GM19467 (cell line): ENCODE data around the gene EPHA2.
"Not testable (repeated sequence)": the region's sequence is repeated elsewhere in the genome, so short reads cannot be mapped to it uniquely, and the experiment has no call there.

ENCODE experiments used
- ATAC-seq: cut with Tn5 transposase; IDR thresholded peaks from one replicate; pipeline ENCODE4 v1.9.1; 2021; ENCODE audit warnings: mild to moderate bottlenecking, moderate library complexity; ENCODE audit not compliant: unreplicated experiment

Gene EPHA2

DNA sequence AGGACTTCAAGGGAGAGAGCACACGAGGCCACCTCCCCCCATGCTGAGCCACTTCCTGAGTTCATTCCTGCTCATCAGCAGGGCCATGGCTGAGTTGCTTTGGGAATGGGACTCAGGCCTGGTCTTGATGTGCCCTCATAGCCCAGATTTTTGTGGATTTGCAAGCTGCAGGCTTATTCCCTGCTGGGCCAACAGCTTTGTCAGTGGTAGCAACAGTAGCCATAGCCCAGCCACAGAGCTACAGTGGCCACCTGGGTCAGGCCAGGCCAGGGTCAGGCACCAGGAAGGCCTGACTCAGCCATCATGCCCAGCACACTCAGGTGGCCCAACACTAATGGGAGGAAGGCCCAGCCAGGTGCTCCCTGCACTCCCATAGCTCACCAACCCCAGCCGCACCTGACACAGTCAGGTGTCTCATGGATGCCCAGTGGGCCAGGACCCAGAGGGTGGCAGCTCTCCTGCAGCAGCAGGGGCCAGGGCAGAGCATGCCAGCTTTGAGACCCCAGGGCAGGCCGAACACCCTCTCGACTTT lies 33.5 kb downstream of the EPHA2 start:
- ATAC-seq = no peak

DNA sequence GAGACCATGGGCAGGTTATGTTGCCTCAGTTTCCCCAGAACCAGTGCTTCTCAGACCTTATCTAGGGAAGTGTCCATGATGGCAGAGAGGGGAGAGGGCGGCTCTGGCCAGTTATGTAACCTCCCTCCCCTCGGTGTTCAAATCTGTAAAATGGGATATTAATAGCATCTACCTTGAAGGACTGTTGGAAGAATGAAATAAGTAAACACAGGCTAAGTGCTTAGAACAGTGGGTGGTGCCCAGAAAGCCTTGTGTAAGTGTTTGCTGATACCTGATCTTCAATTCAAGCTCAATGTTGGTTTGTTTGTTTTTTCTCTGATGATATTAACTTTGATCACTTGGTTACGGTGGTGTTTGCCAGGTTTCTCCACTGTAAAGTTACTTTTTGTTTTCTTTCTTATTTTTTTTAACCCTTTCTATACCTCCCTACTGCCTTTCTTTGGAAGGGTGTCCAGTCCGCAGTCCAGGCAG lies 34.9 kb downstream of the EPHA2 start:
- ATAC-seq = no peak

DNA sequence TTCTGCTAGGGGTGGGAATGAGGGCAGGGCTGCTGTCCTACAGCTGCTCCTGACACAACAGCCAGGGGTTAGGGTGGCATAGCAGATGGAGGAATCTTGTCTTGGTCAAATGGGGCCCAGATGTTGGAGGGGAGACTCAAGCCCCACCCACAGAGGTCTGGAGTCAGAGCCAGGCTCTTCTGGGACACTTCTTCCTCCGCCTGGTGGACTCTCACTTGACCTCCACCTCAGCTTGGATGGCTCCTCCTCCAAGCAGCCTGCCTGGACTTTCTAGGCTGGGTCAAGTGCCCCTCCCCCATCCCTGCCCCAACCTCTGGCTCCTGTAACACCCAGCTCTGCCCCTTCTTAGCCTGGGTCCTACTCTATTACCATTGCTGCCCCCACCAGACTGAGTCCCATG lies 35.5 kb downstream of the EPHA2 start:
- no peak for ATAC-seq

DNA sequence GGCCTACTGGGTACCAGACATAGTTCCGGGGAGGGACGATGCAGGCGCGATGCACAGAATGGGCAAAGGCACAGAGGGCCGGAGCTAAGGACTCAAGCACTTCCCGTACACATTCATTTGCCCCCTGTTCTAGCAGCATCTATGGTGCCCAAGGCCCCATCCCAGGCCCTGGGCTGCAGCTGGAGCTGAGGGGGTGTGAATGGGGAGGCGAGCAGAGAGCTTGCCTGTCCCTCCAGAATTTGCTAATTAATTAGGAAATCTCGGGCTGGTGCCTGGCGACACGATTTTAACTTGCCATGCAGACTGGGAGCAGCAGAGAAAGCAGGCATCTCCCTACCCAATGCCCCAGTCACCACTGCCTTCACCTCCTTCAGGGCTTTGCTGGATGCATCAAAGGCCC lies 35.9 kb downstream of the EPHA2 start:
- no peak for ATAC-seq

DNA sequence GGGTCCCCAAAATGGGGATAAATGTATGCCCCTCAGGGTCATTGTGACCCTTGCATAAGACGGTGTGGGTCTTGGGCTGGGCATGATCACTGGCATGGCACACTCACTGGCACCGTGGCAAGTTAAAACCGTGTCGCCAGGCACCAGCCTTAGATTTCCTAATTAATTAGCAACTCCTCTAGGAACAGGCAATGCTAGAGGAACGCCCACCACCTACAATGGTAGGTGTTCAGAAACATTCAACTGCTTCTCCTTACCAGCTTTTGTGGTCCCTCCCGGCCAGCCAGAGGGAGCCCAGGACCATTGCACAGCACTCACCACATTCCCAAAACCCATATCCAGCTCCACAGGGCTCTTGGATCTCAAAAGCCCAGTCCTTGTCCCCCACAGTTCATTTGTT lies 36.4 kb downstream of the EPHA2 start:
- ATAC-seq = no peak

DNA sequence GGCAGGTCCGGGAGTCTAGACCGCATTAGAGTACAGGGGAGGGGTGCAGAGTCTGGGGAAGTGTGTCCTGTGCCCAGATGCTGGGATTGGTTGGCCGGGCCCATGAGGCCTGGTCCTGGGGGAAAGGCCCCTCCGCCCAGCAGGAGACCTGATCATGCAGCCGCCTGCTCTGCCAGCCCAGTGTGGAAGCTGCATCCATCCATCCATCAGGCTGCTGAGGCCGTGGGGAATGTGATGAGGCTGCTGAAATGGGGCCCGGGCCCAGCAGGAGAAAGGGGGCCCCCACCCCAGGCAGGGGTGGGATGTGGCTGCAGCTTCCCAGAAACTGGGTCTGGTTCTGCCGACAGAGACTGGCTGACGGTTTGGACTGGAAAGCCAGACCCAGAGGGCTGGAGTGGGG lies 37.2 kb downstream of the EPHA2 start:
- no peak for ATAC-seq

DNA sequence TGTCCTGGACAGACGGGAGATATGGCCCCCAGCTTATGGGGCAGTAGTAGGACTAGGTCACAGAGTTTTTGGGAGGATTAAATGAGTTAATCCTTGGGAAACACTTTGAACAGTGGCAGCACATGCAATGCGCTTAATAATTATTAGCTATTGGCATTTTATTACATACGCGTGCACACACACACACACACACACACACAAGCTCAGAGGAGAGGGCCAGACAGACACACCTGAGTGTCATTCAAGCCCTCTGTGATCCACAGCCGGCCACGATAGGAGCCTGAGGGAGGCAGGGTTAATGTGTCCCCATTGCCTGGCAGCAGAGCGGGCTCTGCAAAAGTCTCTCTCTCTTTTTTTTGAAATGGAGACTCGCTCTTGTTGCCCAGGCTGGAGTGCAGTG lies 37.9 kb downstream of the EPHA2 start:
- no peak for ATAC-seq

DNA sequence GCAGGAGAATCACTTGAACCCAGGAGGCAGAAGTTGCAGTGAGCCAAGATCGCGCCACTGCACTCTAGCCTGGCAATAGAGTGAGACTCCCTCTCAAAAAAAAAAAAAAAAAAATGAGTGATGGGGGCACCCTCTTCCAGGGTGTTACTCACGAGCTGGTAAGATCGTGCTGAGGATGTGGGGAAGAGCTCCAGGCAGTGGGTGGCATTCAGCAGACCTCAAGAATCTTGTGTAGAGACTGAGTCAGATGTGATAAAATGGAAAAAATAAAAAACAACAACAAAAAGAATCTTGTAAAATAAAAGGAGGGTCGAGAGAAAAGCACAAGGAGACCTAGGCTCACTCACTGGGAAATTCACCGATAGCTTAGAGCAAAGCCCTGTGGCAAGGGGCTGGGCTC lies 38.5 kb downstream of the EPHA2 start:
- ATAC-seq = no peak

DNA sequence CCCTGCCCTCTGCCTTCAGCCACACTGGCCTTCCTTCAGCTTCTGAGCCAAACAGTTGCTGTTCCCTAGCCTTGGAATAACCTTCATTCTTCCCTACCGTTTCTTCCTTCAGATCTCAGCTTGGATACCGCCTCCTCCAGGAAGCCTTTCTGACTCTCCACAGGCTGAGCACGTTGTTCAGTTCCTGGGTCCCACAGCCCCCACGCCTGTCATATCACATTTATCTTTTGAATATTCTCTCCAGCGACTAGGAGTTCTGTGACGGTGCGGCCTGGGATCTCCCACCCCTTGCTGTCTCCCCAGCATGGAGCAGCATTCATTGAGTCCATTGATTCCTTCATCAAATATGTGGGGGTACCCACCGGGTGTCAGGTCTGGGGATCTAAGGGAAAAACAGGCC lies 39.2 kb downstream of the EPHA2 start:
- ATAC-seq = no peak

DNA sequence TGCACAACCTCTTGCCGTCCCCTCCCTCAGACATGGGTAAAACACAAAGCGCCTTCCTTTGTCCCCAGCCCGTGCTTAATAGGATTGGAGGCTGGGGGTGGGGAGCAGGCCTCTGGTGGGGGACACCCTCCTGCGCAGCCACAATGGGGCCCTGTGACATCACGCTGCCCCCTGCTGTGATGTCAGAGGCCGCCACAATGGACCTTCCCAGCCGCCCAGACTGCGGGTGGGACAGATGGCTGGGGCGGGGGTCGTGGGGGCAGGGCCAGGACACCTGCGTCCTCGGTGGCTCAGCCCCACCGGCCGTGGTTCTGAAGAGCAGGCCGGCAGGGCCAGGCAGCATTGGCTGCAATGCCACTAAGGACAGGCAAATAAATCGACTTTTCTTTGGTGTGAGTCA lies 39.9 kb downstream of the EPHA2 start:
- no peak for ATAC-seq

DNA sequence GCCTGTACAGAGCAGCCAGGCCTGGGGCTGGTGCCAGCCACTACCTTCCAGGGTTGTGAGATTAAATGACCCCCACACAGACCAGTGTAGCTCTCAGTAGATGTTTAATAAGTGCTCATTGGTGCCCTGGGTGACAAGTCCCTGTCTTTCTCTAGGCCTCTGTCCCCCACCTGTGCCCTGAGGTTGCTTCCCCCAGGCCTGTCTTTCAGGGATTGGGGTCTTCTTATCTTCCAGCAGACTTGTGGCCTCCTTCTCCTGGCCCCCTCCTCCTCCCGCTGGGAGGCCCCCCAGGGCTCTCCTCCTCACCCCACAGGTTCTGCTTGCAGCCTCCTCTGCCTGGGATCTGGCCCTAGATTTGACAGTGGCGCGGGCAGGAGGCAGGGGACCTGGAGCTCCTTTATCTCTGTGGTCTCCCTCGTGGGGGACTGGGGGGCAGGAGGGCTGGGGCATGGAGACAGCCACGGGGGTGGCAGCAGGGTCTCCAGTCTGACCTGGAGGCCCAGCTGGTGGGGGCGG lies 40.3 kb downstream of the EPHA2 start:
- ATAC-seq = no peak

DNA sequence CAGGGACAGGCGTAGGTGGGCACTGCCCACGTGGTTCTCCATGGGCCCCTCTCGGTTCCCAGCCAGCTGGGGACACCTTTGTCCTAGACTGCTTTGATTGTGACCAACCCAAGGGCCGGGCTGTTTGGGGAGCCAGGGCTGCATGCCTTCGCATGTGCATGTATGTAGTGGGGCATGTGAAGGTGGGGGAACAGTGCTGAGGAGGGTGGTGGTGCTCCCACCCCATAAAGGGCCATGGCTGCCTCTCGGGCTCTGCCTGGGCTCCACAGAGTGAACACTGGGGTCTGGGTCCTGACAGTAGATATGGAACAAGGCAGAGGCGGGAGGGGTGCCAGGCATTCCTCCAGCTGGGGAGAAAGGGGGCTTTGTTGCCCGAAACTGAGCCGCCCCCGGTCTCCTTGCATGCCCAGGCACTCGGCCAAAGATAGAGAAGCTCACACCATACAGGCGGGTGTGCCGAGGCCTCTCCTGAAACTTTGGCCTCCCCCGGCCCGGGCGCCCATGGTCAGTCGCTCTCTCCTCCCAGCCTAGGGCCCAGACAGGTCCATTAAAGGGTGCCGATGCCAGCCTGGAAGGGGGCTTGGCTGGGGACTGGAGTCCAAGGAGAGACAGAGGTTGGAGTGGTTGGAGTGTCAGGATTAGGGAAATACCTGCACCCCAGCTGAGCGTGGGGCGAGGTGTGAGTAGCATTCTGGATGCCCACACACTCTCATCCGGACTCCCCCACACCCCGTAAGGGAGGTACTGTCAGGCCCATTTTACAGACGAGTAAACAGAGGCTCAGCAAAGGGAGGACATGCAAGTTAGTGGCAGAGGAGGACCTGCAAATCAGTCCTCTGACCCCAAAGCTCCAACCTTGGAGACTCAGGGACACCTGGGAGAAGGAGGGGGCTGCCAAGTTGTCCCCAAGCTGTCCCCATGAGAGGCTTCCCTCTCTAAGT lies 41.1 kb downstream of the EPHA2 start:
- no peak for ATAC-seq

DNA sequence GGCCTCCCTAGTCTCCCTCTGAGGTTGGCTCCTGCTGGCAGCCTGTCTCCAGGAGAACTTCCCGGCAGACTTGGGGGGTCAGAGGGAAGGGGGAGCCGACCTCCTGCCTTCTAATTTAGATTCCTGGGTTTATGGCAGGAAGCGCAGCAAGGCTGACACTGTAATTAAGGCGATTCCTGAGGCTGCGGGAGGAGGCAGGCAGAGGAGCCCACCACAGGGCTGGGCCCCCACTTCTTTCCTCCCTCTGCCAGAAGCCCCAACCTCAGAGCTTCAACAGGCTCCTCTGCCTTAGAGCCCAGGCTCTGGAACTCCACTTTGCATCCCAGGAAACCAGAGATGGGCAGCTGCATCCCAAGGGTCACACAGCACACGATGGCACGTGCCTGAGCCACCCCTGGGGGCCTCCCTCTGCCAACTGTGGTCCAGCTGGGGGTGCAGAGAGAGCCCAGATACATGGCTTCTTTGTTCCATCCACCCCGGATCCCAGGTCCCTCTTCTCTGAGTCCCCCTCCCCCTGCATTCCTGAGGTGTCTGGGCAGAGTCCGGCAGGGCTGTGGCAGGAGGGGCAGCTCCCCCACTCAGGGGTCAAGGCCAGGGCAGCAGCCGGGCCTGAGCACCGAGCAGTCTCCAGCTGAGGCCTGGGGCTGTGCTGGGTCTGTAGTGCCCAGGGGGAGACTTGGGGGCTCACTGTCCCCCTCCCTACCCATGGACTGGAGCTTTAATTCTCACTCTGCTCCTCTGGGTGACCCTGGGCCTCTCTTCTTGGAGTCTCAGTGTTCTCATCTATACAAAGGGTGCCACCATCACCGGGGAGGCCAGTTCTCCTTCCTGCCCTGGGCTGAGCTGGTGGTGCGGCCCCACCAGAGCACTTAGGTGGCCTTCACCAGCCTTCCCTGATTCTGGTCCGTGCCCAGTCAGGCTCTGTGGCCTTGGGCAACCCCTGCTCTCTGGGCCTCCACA lies 43.0 kb downstream of the EPHA2 start:
- ATAC-seq = no peak

DNA sequence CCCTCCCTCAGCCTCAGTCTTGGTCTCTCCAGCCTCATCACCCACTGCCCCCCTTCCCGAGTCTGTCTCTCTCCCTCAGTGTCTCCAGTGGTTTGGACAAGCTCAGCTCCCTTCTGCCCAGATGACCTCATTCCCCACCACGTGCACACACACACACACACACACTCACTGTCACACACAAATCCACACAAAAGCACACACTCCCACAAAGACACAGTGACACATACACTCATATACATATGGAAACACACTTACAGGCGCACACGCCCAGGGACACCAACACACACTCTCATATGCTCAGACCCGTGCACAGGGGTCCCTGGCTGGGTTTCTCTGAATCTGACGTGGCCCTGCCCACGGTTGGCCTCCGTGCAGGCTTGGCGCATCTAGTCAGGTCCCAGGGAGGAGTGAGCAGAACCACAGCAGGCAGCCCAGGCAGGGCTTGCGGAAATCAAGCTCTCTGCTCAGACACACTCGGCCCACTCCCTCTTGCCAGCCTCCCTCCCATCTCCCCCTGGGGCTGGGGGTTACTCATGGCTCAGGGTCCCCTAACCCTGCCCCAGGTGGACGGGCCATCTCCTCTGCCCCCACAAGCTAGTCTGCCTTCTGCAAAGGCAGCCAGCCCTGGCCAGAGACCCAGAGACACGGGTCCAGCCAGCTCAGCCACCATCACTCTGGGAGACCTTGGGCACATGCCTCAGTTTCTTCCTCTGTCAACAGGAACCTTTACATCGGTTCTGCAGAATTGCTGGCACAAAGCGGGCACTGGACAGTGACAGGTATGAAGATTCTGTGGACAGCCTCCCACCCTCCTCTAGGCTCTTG lies 43.9 kb downstream of the EPHA2 start:
- no peak for ATAC-seq

DNA sequence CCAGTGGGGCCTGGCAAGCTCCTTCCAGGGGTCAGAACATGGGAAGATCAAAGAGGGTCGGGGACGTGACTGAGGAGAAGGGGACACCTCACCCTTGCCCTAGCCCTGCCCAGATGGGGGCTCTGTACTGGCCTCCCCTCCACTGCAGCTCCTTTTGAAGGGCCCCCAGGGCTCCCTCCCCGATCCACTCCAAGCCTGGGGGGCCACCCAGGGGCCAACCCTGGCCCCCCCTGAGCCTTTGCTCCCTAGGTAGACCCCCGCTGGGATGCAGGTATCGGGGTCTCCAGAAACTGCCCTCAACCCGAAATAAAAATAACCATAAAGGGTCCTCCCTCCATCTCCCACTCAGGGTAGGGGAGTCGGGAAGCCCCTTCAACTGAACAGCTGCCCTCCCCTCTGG lies 45.0 kb downstream of the EPHA2 start:
- no peak for ATAC-seq

DNA sequence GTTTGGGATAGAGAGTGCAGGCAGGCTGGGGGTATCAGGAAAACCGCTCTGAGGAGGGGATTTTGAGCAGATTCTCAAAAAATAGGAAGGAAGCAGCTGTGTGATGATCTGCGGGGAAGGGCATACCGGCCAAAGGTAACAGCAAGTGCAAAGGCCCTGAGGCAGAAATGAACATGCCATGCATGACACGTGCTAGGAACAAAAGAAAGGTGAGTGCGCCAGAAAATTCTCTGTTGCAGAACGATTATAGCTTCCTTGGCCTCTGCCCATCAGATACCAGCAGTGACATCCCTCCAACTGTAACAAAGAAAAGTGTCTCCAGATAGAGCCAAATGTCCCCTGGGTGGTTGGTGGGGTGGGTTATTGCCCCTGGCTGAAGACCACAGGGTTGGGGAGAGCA lies 45.4 kb downstream of the EPHA2 start:
- no peak for ATAC-seq

DNA sequence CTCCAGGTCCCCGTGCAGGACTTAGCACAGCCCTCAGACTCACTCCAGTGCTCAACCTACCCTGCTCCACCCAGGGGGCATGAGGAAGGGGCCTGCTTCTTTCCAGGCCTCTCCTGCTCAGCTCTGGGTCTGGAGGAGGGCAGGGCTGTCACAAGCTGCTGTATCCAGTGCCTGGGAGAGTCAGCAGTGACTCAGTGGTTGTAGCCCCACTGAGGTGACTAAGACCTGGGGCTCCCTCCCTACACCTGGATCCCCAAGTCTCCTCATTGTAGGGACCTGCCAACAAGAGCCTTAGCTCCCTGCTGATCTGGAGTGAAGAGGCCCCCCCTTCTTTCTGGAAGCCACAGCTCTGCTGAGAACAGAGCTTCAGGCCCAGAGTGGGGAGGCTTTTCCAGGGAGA lies 46.3 kb downstream of the EPHA2 start:
- ATAC-seq = no peak

DNA sequence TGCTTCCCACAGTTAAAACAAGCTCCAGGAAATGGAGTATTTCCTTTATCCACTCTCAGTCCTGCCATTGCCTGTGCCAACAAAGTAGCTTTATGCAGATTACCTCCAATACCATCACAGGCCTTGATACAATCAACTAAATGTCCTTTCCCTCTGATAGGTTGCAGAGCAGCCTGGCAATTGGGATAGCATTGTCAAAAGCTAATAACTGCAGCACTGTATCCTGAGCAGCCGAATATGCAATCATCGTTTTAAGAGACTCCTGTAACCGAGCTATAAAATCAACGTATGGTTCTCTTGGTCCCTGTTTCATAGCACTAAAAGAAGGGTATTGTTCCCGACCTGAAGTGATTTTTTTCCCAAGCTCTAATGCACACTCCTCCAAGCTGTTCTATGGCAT lies 48.8 kb downstream of the EPHA2 start:
- not testable (repeated sequence) for ATAC-seq

DNA sequence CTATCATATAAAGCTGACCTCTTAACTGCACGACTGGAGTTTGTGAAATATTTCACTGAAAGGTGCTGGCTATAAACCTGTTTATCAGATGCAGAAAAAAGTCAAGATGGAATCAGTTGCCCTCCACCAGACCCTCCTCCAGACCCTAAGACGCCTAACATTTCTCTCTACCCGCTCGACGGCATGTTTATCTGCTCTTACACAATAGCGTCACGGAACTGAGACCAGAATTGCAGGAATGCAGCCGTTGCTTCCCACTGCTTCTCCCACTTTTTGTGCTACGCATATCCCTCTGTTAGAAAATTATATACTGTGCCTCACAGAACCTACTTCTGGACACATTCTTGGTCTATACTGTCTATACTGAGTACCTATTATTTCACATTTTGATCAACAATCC lies 54.2 kb downstream of the EPHA2 start:
- no peak for ATAC-seq

DNA sequence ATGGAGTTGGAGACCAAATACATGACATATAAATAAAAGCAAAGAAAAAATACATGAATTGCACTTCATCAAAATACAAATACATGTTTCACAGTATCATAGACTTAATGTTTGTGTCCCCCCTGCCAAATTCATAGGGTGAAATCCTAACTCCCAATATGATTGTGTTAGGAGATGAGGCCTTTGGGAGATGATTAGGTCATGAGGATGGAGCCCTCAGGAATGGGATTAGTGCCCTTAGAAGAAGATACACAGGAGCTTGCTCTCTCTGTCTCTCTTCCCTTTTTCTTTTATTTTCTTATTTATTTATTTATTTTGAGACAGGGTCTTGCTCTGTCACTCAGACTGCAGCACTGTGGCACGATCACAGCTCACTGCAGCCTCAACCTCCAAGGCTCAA lies 56.5 kb downstream of the EPHA2 start:
- ATAC-seq = no peak
